ENCODE data around the gene ECE1.

- TF ChIP-seq CTBP1 (IDR thresholded peaks at IDR 0.05; ENCODE audit: borderline replicate concordance) (no peak), L3MBTL2 (conservative IDR thresholded peaks at IDR 0.05) (no peak), SP1 (IDR thresholded peaks at IDR 0.05) (no peak), SUZ12 (IDR thresholded peaks at IDR 0.05) (no peak)
- TF ChIP-seq, protein P1, sequence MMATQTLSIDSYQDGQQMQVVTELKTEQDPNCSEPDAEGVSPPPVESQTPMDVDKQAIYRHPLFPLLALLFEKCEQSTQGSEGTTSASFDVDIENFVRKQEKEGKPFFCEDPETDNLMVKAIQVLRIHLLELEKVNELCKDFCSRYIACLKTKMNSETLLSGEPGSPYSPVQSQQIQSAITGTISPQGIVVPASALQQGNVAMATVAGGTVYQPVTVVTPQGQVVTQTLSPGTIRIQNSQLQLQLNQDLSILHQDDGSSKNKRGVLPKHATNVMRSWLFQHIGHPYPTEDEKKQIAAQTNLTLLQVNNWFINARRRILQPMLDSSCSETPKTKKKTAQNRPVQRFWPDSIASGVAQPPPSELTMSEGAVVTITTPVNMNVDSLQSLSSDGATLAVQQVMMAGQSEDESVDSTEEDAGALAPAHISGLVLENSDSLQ (IDR thresholded peaks at IDR 0.05) = no peak
Observed at GRCh38 chr1:21267191-21268077, 22.8 kb downstream of the ECE1 start.

All from HEK293T (cell line).